ENCODE data around the gene CNR2.
"Not testable (repeated sequence)": the region's sequence is repeated elsewhere in the genome, so short reads cannot be mapped to it uniquely, and the experiment has no call there.

The CNR2 gene

GRCh38 chr1:23913212-23913880 lies at the start of gene CNR2:
Gene CNR2, minus strand, starts transcription at chr1:23913362. Its CDS starts 37,745 bp downstream, at chr1:23875617.
- no peak for DNase-seq

- no peak for DNase-seq
Observed at GRCh38 chr1:23960291-23961020, 47.3 kb upstream of the CNR2 start.

- DNase-seq: peak; percentile 96
Observed at GRCh38 chr1:23959461-23960290, 46.5 kb upstream of the CNR2 start, which contains the start of gene PNRC2. Gene PNRC2, plus strand, starts transcription at chr1:23959828. Its CDS starts 1,630 bp downstream, at chr1:23961458.

- DNase-seq: peak; percentile 80
Observed at GRCh38 chr1:23958810-23959460, 45.8 kb upstream of the CNR2 start.

- not testable (repeated sequence) for DNase-seq
Observed at GRCh38 chr1:23958040-23958809, 45.1 kb upstream of the CNR2 start.

GRCh38 chr1:23957096-23957495 lies 43.9 kb upstream of the CNR2 start:
- no peak for DNase-seq

GRCh38 chr1:23953020-23953419 lies 39.9 kb upstream of the CNR2 start:
- no peak for DNase-seq

GRCh38 chr1:23947366-23947765 lies 34.2 kb upstream of the CNR2 start:
- DNase-seq: no peak

- no peak for DNase-seq
Observed at GRCh38 chr1:23936481-23937176, 23.5 kb upstream of the CNR2 start.

- DNase-seq: no peak
Observed at GRCh38 chr1:23931491-23931880, 18.3 kb upstream of the CNR2 start.

GRCh38 chr1:23930861-23931490 lies 17.8 kb upstream of the CNR2 start:
- no peak for DNase-seq

- no peak for DNase-seq
Observed at GRCh38 chr1:23930270-23930669, 17.1 kb upstream of the CNR2 start.

GRCh38 chr1:23928789-23929188 lies 15.6 kb upstream of the CNR2 start:
- DNase-seq: no peak

GRCh38 chr1:23927097-23927496 lies 13.9 kb upstream of the CNR2 start:
- DNase-seq: no peak

GRCh38 chr1:23925279-23925678 lies 12.1 kb upstream of the CNR2 start:
- DNase-seq: no peak

- DNase-seq: no peak
Observed at GRCh38 chr1:23924601-23925000, 11.4 kb upstream of the CNR2 start.

GRCh38 chr1:23923592-23924499 lies 10.7 kb upstream of the CNR2 start:
- DNase-seq: no peak

GRCh38 chr1:23922321-23922943 lies 9.3 kb upstream of the CNR2 start:
- DNase-seq: no peak

Measured in T1000 (cell line).